ENCODE measurements around the gene BCAP29.

The BCAP29 gene

GRCh38 chr7:107613948-107614347 is 33.9 kb downstream of the BCAP29 start:
- no peak overlapping the region for H3K23ac ChIP-seq (ENCODE audit: low read depth, low read length, poor library complexity)
- H2BK15ac ChIP-seq (ENCODE audit: low read length) = no peak overlapping the region
- H2AK5ac ChIP-seq (ENCODE audit: low read depth, low read length) = no peak overlapping the region
- H4K91ac ChIP-seq (ENCODE audit: low read depth, low read length, poor library complexity) = no peak overlapping the region
- H3K79me1 ChIP-seq (ENCODE audit: low read depth, low read length) = no peaks in the 10 kb centered on the region
- no peaks in the 10 kb centered on the region for H3K9me3 ChIP-seq (replicated peaks in 1 of 2; ENCODE audit: control insufficient read depth in 2 of 2, insufficient read depth in 1 of 2, low read depth in 1 of 2, low read length in 2 of 2)
- no peak overlapping the region for H3K4ac ChIP-seq (ENCODE audit: low read length)
- no peak overlapping the region for H2BK120ac ChIP-seq (ENCODE audit: low read depth, low read length)
- no peak overlapping the region for H4K8ac ChIP-seq (ENCODE audit: low read depth, low read length)
- DNase-seq (ENCODE audit: low spot score) = no peak
- H3K36me3 ChIP-seq (replicated peaks in 1 of 2; ENCODE audit: control insufficient read depth in 2 of 2, insufficient read depth in 2 of 2, low read length in 2 of 2) = peaks cover 2 to 52% of the 10 kb centered on the region in 2 donors
- no peak overlapping the region for H3K18ac ChIP-seq (ENCODE audit: low read length)
- no peaks in the 10 kb centered on the region for H3K27me3 ChIP-seq (ENCODE audit: control insufficient read depth in 3 of 3, insufficient read depth in 3 of 3, low read depth in 1 of 3, low read length in 3 of 3)
- no peak overlapping the region for H3K4me2 ChIP-seq (ENCODE audit: insufficient read depth, low read length, poor library complexity, severe bottlenecking)
- no peak overlapping the region for H3K14ac ChIP-seq (ENCODE audit: low read length)
- no peak overlapping the region for H3K27ac ChIP-seq (replicated peaks; ENCODE audit: low read length)
- H3K4me1 ChIP-seq (ENCODE audit: control insufficient read depth in 2 of 2, insufficient read depth in 1 of 2, low read depth in 1 of 2, low read length in 2 of 2) = no peaks in the 10 kb centered on the region
- no peak overlapping the region for H2BK12ac ChIP-seq (ENCODE audit: low read length)
- H3K9ac ChIP-seq (ENCODE audit: low read depth, low read length, poor library complexity) = no peak overlapping the region
- H2BK5ac ChIP-seq (ENCODE audit: low read length) = no peak overlapping the region
- no peak overlapping the region for H2AFZ ChIP-seq (ENCODE audit: low read length)
- no peak overlapping the region for H3K4me3 ChIP-seq (ENCODE audit: low read length in 2 of 2)

GRCh38 chr7:107614425-107614824 is 34.4 kb downstream of the BCAP29 start:
- no peak overlapping the region for H2AK5ac ChIP-seq (ENCODE audit: low read depth, low read length)
- no peaks in the 10 kb centered on the region for H3K27me3 ChIP-seq (ENCODE audit: control insufficient read depth in 3 of 3, insufficient read depth in 3 of 3, low read depth in 1 of 3, low read length in 3 of 3)
- no peak overlapping the region for H2BK5ac ChIP-seq (ENCODE audit: low read length)
- H2BK12ac ChIP-seq (ENCODE audit: low read length) = no peak overlapping the region
- no peak overlapping the region for H4K91ac ChIP-seq (ENCODE audit: low read depth, low read length, poor library complexity)
- no peaks in the 10 kb centered on the region for H3K9me3 ChIP-seq (replicated peaks in 1 of 2; ENCODE audit: control insufficient read depth in 2 of 2, insufficient read depth in 1 of 2, low read depth in 1 of 2, low read length in 2 of 2)
- no peak overlapping the region for H2AFZ ChIP-seq (ENCODE audit: low read length)
- no peak overlapping the region for H3K14ac ChIP-seq (ENCODE audit: low read length)
- no peak overlapping the region for H3K4me2 ChIP-seq (ENCODE audit: insufficient read depth, low read length, poor library complexity, severe bottlenecking)
- H3K4ac ChIP-seq (ENCODE audit: low read length) = no peak overlapping the region
- H3K27ac ChIP-seq (replicated peaks; ENCODE audit: low read length) = no peak overlapping the region
- no peak overlapping the region for H3K4me3 ChIP-seq (ENCODE audit: low read length in 2 of 2)
- no peak overlapping the region for H2BK15ac ChIP-seq (ENCODE audit: low read length)
- H3K36me3 ChIP-seq (replicated peaks in 1 of 2; ENCODE audit: control insufficient read depth in 2 of 2, insufficient read depth in 2 of 2, low read length in 2 of 2) = peaks cover 2 to 48% of the 10 kb centered on the region in 2 donors
- no peak overlapping the region for H2BK120ac ChIP-seq (ENCODE audit: low read depth, low read length)
- H3K4me1 ChIP-seq (ENCODE audit: control insufficient read depth in 2 of 2, insufficient read depth in 1 of 2, low read depth in 1 of 2, low read length in 2 of 2) = no peaks in the 10 kb centered on the region
- no peak overlapping the region for H3K23ac ChIP-seq (ENCODE audit: low read depth, low read length, poor library complexity)
- H3K18ac ChIP-seq (ENCODE audit: low read length) = no peak overlapping the region
- H3K79me1 ChIP-seq (ENCODE audit: low read depth, low read length) = no peaks in the 10 kb centered on the region
- no peak overlapping the region for H4K8ac ChIP-seq (ENCODE audit: low read depth, low read length)
- H3K9ac ChIP-seq (ENCODE audit: low read depth, low read length, poor library complexity) = no peak overlapping the region
- DNase-seq (ENCODE audit: low spot score) = no peak

GRCh38 chr7:107615910-107616680 is 36.0 kb downstream of the BCAP29 start:
- H3K18ac ChIP-seq (ENCODE audit: low read length) = no peak overlapping the region
- no peak overlapping the region for H3K4me3 ChIP-seq (ENCODE audit: low read length in 2 of 2)
- H3K14ac ChIP-seq (ENCODE audit: low read length) = no peak overlapping the region
- H3K9ac ChIP-seq (ENCODE audit: low read depth, low read length, poor library complexity) = no peak overlapping the region
- no peaks in the 10 kb centered on the region for H3K4me1 ChIP-seq (ENCODE audit: control insufficient read depth in 2 of 2, insufficient read depth in 1 of 2, low read depth in 1 of 2, low read length in 2 of 2)
- no peak for DNase-seq (ENCODE audit: low spot score)
- no peaks in the 10 kb centered on the region for H3K79me1 ChIP-seq (ENCODE audit: low read depth, low read length)
- no CpG with 5 or more reads among the region's 4 CpGs for WGBS, 2 donors (ENCODE audit: extremely low coverage in 2 of 2, insufficient read length in 2 of 2, insufficient replicate concordance in 1 of 2)
- no peak overlapping the region for H2AFZ ChIP-seq (ENCODE audit: low read length)
- H2AK5ac ChIP-seq (ENCODE audit: low read depth, low read length) = no peak overlapping the region
- no peak overlapping the region for H3K4ac ChIP-seq (ENCODE audit: low read length)
- no peak overlapping the region for H4K91ac ChIP-seq (ENCODE audit: low read depth, low read length, poor library complexity)
- H3K4me2 ChIP-seq (ENCODE audit: insufficient read depth, low read length, poor library complexity, severe bottlenecking) = no peak overlapping the region
- H3K27me3 ChIP-seq (ENCODE audit: control insufficient read depth in 3 of 3, insufficient read depth in 3 of 3, low read depth in 1 of 3, low read length in 3 of 3) = no peaks in the 10 kb centered on the region
- H2BK120ac ChIP-seq (ENCODE audit: low read depth, low read length) = no peak overlapping the region
- H3K36me3 ChIP-seq (replicated peaks in 1 of 2; ENCODE audit: control insufficient read depth in 2 of 2, insufficient read depth in 2 of 2, low read length in 2 of 2) = peaks cover 2 to 53% of the 10 kb centered on the region in 2 donors
- H3K27ac ChIP-seq (replicated peaks; ENCODE audit: low read length) = no peak overlapping the region
- no peak overlapping the region for H4K8ac ChIP-seq (ENCODE audit: low read depth, low read length)
- no peak overlapping the region for H2BK12ac ChIP-seq (ENCODE audit: low read length)
- H3K23ac ChIP-seq (ENCODE audit: low read depth, low read length, poor library complexity) = no peak overlapping the region
- H2BK15ac ChIP-seq (ENCODE audit: low read length) = no peak overlapping the region
- H2BK5ac ChIP-seq (ENCODE audit: low read length) = no peak overlapping the region
- no peaks in the 10 kb centered on the region for H3K9me3 ChIP-seq (replicated peaks in 1 of 2; ENCODE audit: control insufficient read depth in 2 of 2, insufficient read depth in 1 of 2, low read depth in 1 of 2, low read length in 2 of 2)

DNA sequence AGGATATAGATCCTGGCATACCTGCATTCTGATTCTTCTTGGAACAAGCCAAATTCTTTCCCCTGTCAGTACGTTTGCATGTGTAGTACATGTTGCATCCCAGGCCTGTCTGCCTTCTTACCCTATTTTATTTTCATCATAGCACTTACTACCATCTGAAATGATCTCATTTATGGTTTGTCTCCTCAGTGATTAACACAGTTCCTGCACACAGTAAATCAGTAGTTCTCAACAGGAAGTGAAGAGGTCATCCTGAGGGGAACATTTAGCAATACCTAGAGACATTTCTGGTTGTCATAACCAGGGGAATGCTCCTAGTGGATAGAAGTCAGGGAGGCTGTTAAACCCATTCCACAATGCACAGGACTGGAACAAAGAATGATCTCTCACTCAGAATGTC is 42.4 kb downstream of the BCAP29 start:
- no peak overlapping the region for H3K23ac ChIP-seq (ENCODE audit: low read depth, low read length, poor library complexity)
- no peak for DNase-seq (ENCODE audit: low spot score)
- H2BK5ac ChIP-seq (ENCODE audit: low read length) = no peak overlapping the region
- H2AK5ac ChIP-seq (ENCODE audit: low read depth, low read length) = no peak overlapping the region
- H3K36me3 ChIP-seq (replicated peaks in 1 of 2; ENCODE audit: control insufficient read depth in 2 of 2, insufficient read depth in 2 of 2, low read length in 2 of 2) = peaks cover 0 to 16% of the 10 kb centered on the region in 2 donors
- H2AFZ ChIP-seq (ENCODE audit: low read length) = no peak overlapping the region
- H3K18ac ChIP-seq (ENCODE audit: low read length) = no peak overlapping the region
- no peaks in the 10 kb centered on the region for H3K4me1 ChIP-seq (ENCODE audit: control insufficient read depth in 2 of 2, insufficient read depth in 1 of 2, low read depth in 1 of 2, low read length in 2 of 2)
- H4K91ac ChIP-seq (ENCODE audit: low read depth, low read length, poor library complexity) = no peak overlapping the region
- no peak overlapping the region for H3K9ac ChIP-seq (ENCODE audit: low read depth, low read length, poor library complexity)
- no peak overlapping the region for H2BK120ac ChIP-seq (ENCODE audit: low read depth, low read length)
- no peaks in the 10 kb centered on the region for H3K79me1 ChIP-seq (ENCODE audit: low read depth, low read length)
- no peak overlapping the region for H3K27ac ChIP-seq (replicated peaks; ENCODE audit: low read length)
- no peak overlapping the region for H3K4ac ChIP-seq (ENCODE audit: low read length)
- H3K9me3 ChIP-seq (replicated peaks in 1 of 2; ENCODE audit: control insufficient read depth in 2 of 2, insufficient read depth in 1 of 2, low read depth in 1 of 2, low read length in 2 of 2) = no peaks in the 10 kb centered on the region
- H3K4me3 ChIP-seq (ENCODE audit: low read length in 2 of 2) = no peak overlapping the region
- H2BK12ac ChIP-seq (ENCODE audit: low read length) = no peak overlapping the region
- H3K27me3 ChIP-seq (ENCODE audit: control insufficient read depth in 3 of 3, insufficient read depth in 3 of 3, low read depth in 1 of 3, low read length in 3 of 3) = no peaks in the 10 kb centered on the region
- H4K8ac ChIP-seq (ENCODE audit: low read depth, low read length) = no peak overlapping the region
- no peak overlapping the region for H3K4me2 ChIP-seq (ENCODE audit: insufficient read depth, low read length, poor library complexity, severe bottlenecking)
- WGBS, 2 donors (ENCODE audit: extremely low coverage in 2 of 2, insufficient read length in 2 of 2, insufficient replicate concordance in 1 of 2) = no CpG with 5 or more reads among the region's 1 CpG
- no peak overlapping the region for H2BK15ac ChIP-seq (ENCODE audit: low read length)
- H3K14ac ChIP-seq (ENCODE audit: low read length) = no peak overlapping the region

Data from neuronal stem cell (in vitro differentiated cells).